T-helper 1 cell (primary cell): ENCODE data around the gene PTPRN2.

Source experiments
- DNase-seq, 5 donors: peaks; one replicate each; pipeline ENCODE4 v3.0.0-alpha.2; 2012 to 2020

Gene PTPRN2

GRCh38 chr7:158487631-158488151 lies 99.9 kb downstream of the PTPRN2 start:
- DNase-seq, result no peak

GRCh38 chr7:158486919-158487318 lies 100.7 kb downstream of the PTPRN2 start:
- DNase-seq, result no peak

- no peak for DNase-seq
Measured at GRCh38 chr7:158484801-158485531, 102.7 kb downstream of the PTPRN2 start.

- DNase-seq, result no peak
Measured at GRCh38 chr7:158482480-158482879, 105.1 kb downstream of the PTPRN2 start.

GRCh38 chr7:158479664-158480025 lies 108.0 kb downstream of the PTPRN2 start:
- no peak for DNase-seq

GRCh38 chr7:158479021-158479663 lies 108.5 kb downstream of the PTPRN2 start:
- DNase-seq, result no peak

GRCh38 chr7:158477866-158478265 lies 109.8 kb downstream of the PTPRN2 start:
- no peak for DNase-seq

- no peak for DNase-seq
Measured at GRCh38 chr7:158476331-158476932, 111.2 kb downstream of the PTPRN2 start.

- no peak for DNase-seq
Measured at GRCh38 chr7:158475679-158476052, 112.0 kb downstream of the PTPRN2 start.

GRCh38 chr7:158475036-158475678 lies 112.5 kb downstream of the PTPRN2 start:
- no peak for DNase-seq

GRCh38 chr7:158474488-158474887 lies 113.1 kb downstream of the PTPRN2 start:
- no peak for DNase-seq

GRCh38 chr7:158473946-158474345 lies 113.7 kb downstream of the PTPRN2 start:
- DNase-seq, result no peak

- no peak for DNase-seq
Measured at GRCh38 chr7:158473221-158473620, 114.4 kb downstream of the PTPRN2 start.

- no peak for DNase-seq
Measured at GRCh38 chr7:158472596-158472995, 115.0 kb downstream of the PTPRN2 start.

GRCh38 chr7:158471716-158472115 lies 115.9 kb downstream of the PTPRN2 start:
- no peak for DNase-seq

GRCh38 chr7:158470336-158470735 lies 117.3 kb downstream of the PTPRN2 start:
- no peak for DNase-seq

- DNase-seq, result no peak
Measured at GRCh38 chr7:158469396-158470051, 118.1 kb downstream of the PTPRN2 start.

GRCh38 chr7:158468700-158469296 lies 118.8 kb downstream of the PTPRN2 start:
- DNase-seq, result no peak

- no peak for DNase-seq
Measured at GRCh38 chr7:158468181-158468580, 119.4 kb downstream of the PTPRN2 start.

- no peak for DNase-seq
Measured at GRCh38 chr7:158467562-158467961, 120.1 kb downstream of the PTPRN2 start.

- no peak for DNase-seq
Measured at GRCh38 chr7:158463317-158463716, 124.3 kb downstream of the PTPRN2 start.

GRCh38 chr7:158461824-158462223 lies 125.8 kb downstream of the PTPRN2 start:
- no peak for DNase-seq
